Kidney epithelial cell (primary cell): ENCODE data around the gene GNB4. TPM values are rescaled to one million over a fixed set of nuclear protein-coding genes. Genes with fewer than 3 reads are reported as not detected.

ENCODE experiments used
- DNase-seq: peaks from one replicate; pipeline ENCODE4 v3.0.0-alpha.2; 2010; ENCODE audit warnings: low read depth
- H3K27me3 ChIP-seq: 2 replicates; pipeline ENCODE4 v1.6.0; 2011; ENCODE audit warnings: low read length; ENCODE audit not compliant: control insufficient read depth, insufficient read depth
- H3K36me3 ChIP-seq: 2 replicates; pipeline ENCODE4 v1.5.1; 2011; ENCODE audit warnings: low read length; ENCODE audit not compliant: control insufficient read depth, insufficient read depth
- H3K4me3 ChIP-seq: 2 replicates; pipeline ENCODE4 v1.5.1; 2011; ENCODE audit warnings: low read depth, mild to moderate bottlenecking, control low read depth, low read length
- total RNA-seq: library from RNA; depleted of rRNA; stranded (reverse); fragments of >200 nt; gene quantifications from 2 replicates; pipeline ENCODE4 v1.2.3, GENCODE V29; 2015
- TF ChIP-seq, protein P1 (sequence below): IDR thresholded peaks from 2 replicates; pipeline ENCODE4 v1.5.1; 2011; ENCODE audit warnings: mild to moderate bottlenecking, moderate library complexity, low read length, control low read depth, inconsistent platforms; ENCODE audit not compliant: insufficient read depth, poor library complexity, severe bottlenecking

Gene GNB4
- total RNA-seq, 1 donor from 2014 or later = 26.2 TPM

DNA sequence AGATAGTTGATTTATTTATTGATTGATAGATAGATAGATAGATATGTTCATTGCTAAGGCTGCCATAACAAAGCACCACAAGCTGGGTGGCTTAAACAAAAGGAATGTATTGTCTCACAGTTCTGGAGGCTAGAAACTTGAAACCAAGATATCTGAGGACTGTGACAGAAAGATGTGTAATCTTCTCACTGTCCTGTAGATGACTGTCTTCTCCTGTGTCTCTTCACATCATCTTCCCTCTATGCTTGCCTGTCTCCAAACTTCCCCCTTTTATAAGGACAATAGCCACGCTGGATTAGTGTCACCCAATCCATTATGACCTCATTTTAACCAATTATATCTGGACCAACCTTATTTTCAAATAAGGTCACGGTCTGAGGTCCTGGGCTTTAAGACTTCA, 40.9 kb downstream of the GNB4 start:
- TF ChIP-seq, protein P1, sequence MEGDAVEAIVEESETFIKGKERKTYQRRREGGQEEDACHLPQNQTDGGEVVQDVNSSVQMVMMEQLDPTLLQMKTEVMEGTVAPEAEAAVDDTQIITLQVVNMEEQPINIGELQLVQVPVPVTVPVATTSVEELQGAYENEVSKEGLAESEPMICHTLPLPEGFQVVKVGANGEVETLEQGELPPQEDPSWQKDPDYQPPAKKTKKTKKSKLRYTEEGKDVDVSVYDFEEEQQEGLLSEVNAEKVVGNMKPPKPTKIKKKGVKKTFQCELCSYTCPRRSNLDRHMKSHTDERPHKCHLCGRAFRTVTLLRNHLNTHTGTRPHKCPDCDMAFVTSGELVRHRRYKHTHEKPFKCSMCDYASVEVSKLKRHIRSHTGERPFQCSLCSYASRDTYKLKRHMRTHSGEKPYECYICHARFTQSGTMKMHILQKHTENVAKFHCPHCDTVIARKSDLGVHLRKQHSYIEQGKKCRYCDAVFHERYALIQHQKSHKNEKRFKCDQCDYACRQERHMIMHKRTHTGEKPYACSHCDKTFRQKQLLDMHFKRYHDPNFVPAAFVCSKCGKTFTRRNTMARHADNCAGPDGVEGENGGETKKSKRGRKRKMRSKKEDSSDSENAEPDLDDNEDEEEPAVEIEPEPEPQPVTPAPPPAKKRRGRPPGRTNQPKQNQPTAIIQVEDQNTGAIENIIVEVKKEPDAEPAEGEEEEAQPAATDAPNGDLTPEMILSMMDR = no peak
- Histone ChIP-seq H3K4me3 (no peak overlapping the region), H3K27me3 (no peaks in the 10 kb centered on the region), H3K36me3 (peaks cover 2% of the 10 kb centered on the region)
- no peak for DNase-seq

DNA sequence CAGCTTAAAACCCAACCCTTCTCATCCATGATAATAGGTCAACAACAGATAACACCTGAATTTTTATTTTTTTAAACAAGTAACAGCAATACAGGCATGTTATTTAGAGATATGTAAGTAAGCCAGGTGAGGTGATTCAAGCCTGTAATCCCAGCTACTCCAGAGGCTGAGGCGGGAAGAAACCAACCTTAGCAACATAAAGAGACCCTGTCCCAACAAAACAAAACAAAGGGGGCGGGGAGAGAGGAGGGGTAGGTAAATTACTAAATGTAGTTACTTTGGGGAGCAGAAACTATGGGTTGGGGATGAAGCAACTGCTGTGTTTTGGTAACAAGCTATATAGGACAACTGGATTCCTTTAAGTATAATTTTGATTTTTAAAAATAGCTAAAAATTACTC, 47.0 kb downstream of the GNB4 start:
- TF ChIP-seq, protein P1 = no peak
- H3K4me3 ChIP-seq = no peak overlapping the region
- DNase-seq = no peak
- H3K27me3 ChIP-seq = no peaks in the 10 kb centered on the region
- no peaks in the 10 kb centered on the region for H3K36me3 ChIP-seq

DNA sequence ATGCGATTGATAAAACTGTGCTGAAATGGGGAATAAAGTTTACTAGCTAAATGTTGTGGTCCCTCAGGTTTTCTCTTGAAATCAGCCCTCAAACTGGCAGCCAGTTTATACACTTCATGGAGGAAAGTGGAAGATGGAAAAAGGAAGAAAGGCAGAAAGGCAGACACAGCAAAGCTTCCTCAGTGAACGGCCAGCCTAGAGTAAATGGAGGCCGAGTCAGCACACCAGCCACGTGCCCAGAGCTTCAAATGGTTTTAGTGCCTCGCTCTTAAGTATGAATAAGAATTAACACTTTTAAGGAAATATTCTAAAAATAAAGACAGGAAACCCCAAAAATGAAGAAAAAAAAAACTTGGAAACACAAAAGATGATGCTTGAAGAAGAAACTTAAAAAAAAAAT, 48.3 kb downstream of the GNB4 start:
- Histone ChIP-seq H3K4me3 (no peak overlapping the region), H3K27me3 (no peaks in the 10 kb centered on the region), H3K36me3 (no peaks in the 10 kb centered on the region)
- TF ChIP-seq, protein P1 = no peak
- DNase-seq = no peak

DNA sequence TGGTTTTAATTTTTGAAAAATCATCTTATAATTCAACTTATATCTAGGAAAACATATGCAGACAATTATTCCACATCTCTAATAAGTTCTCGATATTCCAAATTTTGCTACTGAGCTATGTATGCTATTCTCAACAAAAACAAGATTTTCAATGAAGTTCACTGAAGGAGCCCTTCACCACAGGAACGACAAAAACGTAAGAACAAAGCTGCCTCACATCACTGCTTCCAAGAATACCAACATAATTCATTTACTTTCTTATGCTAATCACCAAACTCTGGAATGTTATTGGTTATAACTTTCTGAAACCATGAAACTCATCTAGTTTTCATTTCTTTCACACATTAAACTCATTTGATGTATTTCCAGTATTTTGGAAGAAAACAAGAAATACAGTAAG, 49.7 kb downstream of the GNB4 start:
- Histone ChIP-seq H3K27me3 (no peaks in the 10 kb centered on the region), H3K4me3 (no peak overlapping the region)

DNA sequence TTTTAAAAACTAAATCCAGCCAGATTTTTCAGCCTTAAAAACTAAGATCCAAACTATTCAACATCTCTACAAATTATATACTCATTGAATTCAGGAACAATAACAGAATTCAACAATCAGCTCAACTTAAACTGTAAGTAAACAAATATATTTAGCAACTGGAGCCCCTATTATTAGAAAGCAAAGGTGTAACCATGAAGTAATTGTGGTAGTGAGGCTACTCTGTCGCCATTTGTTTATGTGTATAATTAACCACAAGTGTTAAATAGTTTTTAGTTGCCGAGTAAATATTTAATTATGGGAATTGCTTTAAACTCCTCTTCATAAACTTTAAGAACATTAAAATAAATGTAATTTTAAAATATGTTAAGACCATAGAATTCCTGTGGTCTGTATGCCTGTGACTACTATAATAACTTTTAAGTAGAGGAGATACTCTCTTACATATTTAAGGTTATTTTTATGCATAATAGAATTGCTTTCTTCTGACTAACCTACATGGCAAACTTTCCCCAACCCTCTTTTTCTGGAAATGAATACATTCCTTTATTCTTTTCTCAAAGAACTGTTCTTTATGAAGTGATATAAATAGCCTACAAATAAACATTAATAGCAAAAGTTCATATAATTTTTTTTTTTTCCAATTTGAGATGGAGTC, 52.6 kb downstream of the GNB4 start:
- TF ChIP-seq, protein P1 = no peak
- Histone ChIP-seq H3K36me3 (no peaks in the 10 kb centered on the region), H3K4me3 (no peak overlapping the region), H3K27me3 (no peaks in the 10 kb centered on the region)
- no peak for DNase-seq

More for the DNA sequence above, 49.7 kb downstream of the GNB4 start:
- DNase-seq = no peak
- TF ChIP-seq, protein P1 = no peak
- H3K36me3 ChIP-seq = no peaks in the 10 kb centered on the region

DNA sequence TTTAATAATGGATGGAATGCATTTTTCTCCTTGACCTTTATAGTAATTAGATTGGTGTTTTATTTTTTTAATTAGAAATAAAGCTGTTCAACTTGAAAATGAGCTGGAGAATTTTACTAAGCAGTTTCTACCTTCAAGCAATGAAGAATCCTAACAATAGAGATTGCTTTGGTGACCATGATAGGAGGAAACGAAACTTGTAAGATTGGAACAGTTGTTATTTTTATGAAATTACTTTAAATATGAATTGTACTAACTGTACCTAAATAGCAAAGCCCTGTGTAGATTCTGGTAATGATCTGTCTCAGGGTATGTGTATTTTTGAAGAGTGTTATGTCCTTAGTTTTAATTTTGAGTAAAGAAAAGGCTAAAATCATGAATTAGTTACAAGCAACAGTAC, 59.4 kb downstream of the GNB4 start:
- H3K4me3 ChIP-seq = no peak overlapping the region

More for the DNA sequence above, 59.4 kb downstream of the GNB4 start:
- Histone ChIP-seq H3K27me3 (no peaks in the 10 kb centered on the region), H3K36me3 (no peaks in the 10 kb centered on the region)
- DNase-seq = no peak
- TF ChIP-seq, protein P1 = no peak
